Activated CD4-positive, alpha-beta T cell treated with anti-CD3 and anti-CD28 coated beads for 24 hours (primary cell): ENCODE measurements around the gene LRRN4.

Experiments
- DNase-seq, 2 donors: peaks; one replicate each; pipeline ENCODE4 v3.0.0-alpha.2; 2020; ENCODE audit warnings: low read depth in 2 of 2

The LRRN4 gene

DNA sequence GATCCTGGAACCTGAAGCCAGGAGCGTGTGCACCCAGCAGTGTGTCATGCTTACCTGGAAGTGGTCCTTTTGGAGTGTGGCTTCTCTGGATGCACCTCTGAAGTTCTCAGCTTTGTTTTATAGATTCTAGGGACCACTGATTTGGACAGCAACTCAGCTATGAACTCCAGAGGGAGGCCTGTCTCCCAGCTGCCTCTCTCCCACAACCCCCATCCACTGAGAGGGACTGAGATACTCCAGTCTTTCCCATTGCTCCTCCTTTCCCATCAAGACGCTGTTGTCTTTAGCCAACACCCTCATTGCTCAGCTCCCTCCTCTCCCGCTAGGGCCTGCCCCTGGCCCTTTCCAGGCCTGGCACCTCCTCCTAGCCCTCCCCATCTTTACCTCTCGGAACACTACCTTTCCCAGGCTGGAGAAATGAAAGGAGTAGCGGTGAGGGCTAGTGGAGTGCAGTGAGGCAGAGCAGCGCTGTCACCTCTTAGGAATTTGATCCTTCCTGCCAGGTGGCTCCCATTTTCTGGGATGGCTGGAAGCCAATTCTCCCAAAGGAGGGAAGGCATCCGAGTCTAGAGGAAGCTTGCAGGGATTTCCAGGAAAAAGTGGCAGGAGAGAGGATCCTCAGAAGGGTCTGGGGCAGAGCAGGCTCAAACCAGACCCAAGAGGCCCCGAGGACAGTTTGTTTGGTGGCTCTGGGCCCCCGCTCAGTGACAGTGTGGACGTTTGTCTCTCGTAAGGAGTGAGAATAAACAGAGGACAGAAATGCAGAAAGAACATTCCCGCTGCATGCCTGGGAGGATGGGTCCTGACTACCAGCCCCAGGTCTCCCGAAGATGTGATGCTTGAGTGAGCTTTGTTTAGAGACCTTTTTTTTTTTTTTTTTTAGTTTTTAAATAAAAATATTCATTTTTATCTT, at the start of gene LRRN4:
Gene LRRN4, minus strand, starts transcription at position 285 of the 913 bp plus-strand sequence. CDS start 1,261 bp downstream, outside the sequence.
- no peak for DNase-seq

DNA sequence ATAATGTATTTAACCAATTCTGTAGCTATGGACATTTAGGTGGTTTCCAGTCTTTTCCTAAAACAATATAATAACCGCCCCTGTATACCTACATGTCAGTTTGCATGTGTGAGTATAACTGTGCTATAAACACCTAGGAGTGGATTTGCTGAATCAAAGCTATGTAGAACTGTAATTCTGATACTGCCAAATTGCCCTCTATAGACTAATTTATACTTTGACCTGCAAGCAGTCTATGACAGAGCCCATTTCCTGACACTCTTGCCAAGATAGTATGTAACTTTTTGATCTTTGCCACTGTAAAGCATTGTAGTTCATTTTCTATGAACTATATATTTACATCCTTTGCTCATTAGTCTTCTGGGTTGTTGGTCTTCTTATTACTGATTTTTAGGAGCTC, 49.4 kb upstream of the LRRN4 start:
- DNase-seq, result no peak

DNA sequence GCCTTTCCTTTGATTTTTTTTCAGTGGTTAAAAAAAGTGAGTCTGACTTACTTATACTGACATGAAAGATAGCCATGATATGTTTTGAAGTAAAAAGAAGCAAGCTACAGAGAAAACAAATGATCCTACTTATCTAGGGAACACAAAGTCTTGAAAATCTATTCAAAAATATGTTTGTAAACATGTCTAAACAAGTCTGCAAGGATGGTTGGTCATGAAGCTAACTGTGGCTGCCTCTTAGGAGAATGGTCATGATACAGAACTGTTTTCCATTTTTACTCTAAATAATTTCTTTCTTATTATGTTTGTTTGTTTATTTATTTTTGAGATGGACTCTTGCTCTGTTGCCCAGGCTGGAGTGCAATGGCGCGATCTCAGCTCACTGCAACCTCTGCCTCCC, 47.5 kb upstream of the LRRN4 start:
- no peak for DNase-seq

DNA sequence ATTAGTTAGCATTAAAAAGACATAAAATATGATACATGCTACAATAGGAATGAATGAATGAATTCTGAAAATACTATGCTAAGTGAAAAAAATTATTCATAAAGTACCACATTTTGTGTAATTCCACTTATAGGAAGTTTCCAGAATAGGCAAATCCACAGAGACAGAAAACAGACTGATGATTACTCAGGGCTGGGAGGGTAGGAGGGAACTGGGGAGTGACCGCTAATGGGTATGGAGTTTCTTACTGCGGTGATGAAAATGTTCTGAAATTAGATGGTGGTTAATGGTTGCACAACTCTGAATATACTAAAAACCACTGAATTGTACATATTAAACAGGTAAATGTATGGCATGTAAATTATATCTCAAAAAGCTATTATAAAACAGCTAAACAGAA, 46.4 kb upstream of the LRRN4 start:
- no peak for DNase-seq

DNA sequence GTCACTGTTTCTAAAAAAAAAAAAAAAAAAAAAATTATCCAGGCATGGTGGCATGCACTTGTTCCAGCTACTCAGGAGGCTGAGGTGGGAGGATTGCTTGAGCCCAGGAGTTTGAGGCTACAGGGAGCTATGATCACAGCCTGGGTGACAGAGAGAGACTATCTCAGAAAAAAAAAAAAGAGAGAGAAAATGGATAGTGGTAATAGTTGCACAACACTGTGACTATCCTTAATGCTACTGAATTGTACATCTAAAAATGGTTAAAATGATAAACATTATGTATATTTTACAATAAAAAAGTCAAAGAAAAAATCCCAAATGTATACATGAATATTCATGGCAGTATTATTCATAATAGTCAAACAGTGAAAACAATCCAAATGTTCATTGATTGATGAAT, 46.0 kb upstream of the LRRN4 start:
- DNase-seq, result no peak

DNA sequence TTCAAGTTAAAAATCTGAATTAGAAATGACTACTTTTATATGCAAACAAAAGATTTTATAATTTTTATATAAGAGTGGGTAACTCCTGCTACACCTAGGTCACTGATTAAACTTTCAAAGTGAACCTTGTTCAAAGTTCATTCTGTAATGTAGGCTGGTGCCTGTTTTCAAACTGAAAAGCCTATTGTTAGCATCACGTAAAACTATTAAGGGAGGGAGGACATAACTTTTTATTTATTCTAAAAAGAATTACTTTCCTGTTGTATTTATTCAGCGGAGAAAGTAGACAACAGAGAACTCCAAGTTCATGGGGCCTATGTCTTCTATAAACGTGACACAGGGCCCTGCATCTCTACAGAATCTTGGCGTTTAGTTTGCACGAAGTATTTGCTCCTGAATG, 41.5 kb upstream of the LRRN4 start:
- DNase-seq, result no peak

DNA sequence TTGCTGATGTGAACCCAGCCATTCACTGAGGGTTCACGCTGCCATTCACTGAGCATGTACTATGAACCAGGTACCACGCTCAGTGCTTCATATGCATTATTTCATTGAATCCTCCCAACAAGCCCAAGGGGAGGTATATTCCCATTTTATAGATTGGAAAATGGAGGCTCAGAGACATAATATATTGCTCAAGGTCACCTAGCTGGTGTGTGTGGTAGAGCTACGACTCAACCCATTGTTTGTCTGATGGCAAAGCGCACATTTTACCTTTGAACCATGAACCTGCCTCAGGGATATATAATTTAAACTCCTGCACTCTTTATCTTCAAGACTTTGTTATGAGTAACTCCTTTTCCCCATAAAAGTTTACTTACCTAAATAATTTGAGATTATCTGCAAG, 40.7 kb upstream of the LRRN4 start:
- DNase-seq, result no peak

DNA sequence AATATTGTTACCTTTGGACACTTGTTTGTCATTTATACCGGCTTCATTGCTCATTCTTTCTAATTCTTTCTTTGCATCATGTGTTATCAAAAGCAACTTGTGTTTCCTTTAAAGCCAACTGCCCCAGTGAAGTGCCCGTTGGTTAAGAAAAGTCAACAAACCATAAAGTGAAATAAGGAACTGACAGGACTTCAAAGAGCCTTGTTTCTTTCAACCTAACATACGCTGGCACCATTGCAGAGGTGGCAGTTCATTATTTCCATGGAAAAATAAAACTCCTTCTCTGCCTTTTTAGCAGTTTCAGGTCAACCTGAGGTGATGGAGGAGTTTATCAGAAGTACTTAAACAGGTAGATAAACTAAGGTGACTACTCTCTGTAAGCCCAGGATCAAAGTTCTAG, 40.2 kb upstream of the LRRN4 start:
- no peak for DNase-seq

DNA sequence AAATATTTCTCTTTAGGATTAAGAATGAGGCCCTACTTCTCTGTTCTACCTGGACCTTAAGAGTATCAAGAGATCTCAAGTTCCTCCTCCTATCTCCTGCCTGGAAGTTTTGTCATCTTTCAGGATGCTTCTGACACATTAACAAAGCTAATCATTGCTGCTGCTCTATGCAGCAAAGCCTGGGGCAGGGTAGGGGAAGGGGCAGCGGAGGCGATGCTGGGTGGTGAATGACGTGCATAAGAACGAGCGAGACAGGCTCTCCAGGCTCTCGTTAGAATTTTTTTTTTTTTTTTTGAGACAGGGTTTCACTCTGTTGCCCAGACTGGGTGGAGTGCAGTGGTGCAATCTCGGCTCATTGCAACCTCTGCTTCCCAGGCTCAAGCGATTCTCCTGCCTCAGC, 37.8 kb upstream of the LRRN4 start:
- DNase-seq, result no peak

DNA sequence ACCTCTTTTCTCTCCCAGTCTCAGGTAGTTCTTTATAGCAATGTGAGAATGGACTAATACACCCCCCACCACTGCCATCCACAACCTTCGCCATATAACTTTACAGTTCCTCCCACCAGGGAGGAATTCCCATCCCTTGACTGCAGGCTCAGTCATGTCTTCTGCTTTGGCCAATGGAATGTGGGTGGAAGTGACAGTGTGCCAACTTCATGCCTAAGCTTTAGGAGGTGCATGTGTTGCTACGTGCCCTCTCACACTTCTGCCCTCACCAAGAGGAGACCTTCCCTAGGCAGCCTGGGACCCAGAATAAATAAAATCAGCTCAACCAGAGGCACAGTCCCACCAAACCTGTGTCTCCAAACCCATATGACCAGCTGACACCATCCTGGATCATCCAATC, 33.0 kb upstream of the LRRN4 start:
- DNase-seq, result no peak

DNA sequence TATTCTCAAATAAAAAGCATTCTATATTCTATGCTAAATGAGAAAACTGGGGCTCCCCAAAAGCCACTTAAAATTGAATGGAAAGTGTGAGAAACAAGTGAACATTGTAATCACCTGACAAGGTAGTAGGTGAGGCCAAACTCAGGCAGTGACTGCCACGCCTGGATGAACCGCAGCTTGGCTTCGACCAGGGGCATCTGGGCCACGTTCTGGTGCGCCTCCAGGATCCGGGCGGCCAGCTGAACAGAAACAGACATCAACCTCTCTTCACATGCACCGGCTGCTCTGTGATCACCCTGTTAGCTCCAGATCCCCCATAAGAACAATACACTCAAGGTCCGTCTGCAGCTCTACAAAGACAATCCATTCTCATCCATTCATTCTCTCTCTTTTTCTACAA, 30.1 kb upstream of the LRRN4 start:
- DNase-seq, result no peak

DNA sequence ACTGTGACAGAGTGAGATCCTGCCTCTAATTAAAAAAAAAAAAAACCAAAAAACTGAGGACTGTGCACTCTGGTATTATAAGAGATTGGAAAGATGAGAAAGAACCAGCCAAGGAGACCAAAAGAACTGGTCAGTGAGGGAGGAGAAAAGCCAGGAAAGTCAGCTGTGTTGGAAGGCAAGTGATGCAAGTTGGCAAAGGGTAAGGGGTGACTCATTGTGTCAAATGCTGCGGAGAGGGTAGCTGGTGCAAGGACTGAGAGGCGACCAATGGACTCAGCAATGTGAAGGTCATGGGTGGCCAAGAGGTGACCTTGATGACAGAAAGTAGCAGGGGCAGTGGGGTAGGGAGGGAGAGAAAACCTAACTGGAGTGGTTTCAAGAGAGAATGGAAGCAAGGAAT, 27.4 kb upstream of the LRRN4 start:
- DNase-seq, result no peak

DNA sequence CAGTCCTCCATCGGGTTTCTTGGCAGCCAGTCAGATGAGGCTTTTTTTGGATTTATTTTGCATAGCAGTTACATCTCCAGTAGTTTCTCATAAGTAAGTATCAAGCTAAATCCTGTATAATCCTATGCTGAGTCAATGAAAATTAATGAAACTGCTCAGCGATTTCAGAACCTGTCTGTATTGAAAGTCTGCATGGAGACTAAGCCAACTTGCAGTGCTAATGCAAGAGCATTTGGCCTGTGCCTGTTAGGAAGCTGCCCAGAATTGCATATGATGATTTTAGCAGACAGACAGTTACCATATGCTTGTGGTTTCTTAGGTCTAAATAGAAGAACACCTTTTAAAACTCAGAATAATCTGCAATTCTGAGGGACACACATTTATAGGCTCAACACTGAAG, 25.2 kb upstream of the LRRN4 start:
- DNase-seq, result no peak

DNA sequence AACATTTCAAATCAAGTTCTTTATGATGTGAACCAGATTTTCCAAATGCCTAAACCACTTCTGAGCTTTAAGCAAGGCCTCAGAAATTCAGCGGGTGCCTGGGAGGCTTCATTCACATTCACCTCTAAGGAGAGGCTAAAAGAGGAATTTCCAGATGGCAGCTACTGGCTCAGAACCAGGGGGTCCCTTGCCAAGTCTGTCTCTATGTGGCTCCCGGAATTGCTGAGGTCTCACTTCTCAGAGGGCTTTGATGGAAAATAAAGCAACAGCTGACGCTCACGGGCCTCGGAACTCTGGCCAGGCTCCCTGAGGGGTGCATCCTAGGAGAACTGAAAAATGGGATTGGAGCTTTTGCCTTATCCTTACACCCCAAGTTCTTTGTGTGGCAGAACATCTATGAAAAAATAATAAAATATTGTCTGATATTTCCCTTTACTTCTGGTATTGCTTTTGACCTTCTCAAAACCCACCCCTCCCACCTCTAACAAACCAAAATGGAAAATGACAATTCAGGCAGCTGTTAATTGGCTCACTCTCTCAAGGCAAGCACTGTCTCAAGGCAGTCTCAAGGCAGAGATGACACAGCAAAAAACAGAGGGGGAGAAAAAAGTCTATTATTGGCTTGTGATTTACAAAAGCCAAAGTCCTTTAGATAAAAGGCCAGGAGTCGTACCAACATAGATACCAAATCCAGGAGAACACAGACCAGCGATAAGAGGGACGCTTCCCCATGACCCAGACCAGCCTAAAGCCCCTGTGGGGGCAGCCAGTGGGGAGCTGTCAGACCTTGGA, 21.8 kb upstream of the LRRN4 start:
- no peak for DNase-seq

DNA sequence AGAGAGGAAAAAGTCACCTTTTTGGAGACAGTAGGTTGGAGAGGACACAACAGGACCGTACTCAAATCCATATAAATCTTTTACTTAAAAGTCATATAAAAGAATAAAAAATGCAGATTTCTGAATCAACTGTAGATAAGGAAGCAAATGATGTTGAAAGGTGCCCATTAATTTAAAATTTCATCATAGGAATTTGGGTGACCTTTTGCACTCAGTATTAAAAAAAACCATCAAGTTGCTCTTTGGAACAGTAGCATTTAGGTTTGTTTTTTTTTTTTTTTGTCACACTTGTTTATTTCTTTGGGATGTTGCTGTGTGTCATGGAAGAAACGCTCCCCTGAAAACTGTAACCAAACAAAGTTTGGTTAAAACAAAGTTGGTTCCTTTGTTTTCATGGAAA, 20.9 kb upstream of the LRRN4 start:
- DNase-seq, result no peak

DNA sequence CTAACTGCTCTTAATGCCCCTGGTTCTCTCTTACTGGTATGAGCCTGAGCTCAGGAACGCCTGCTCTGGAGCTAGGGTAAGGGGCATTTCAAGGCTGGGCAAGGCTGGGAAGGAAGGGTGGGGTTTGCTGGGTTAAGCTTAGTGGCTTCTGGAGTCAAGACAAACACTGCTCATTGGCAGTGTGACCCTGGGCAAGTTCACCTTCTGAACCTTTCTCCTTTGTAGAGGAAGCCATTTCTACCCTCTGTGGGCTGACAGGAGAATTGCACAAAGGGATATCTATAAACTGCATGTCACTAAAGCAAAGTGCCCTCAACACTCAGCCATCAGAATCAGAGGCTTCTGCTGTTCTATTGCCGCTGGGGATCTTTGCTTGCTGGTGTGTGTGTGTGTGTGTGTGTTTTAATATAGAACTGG, 20.3 kb upstream of the LRRN4 start:
- no peak for DNase-seq

DNA sequence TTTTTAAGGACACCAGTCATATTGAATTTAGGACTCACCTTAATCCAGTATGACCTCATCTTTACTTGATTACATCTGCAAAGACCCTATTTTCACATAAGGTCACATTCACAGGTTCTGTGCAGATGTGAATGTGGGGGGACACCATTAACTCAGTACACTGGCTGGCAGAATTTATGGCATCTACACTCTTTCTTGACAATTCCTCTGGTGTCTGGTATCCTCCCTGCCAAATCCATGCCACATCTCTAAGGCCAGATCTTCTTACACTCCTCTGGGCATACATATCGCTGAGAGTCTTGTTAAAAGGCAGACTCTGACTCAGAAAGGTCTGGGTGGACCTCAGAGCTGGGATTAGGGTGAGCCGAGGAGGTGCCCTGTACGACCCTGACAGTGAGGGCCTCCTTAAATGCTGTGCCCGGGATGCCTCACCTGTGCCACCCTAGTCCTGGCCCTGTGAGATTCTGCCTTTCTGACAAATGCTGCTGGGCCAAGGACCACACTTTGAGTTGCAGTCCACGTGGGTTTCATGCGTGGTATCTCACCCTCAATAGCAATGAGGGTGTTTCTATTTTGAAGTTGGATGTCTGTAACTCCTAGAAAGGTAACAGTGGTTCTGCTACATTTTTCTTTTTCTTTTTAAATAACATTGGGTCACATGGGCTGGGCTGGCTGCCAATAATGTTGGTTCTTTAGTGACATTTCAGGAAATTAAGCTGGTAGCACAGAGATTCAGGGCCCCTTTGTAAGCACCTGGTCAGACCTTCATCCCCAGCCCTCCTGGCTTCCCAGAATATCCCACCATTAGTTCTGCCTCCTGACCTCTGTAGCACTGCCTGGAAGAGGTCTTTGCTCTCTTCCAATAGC, 17.2 kb upstream of the LRRN4 start:
- DNase-seq, result no peak

DNA sequence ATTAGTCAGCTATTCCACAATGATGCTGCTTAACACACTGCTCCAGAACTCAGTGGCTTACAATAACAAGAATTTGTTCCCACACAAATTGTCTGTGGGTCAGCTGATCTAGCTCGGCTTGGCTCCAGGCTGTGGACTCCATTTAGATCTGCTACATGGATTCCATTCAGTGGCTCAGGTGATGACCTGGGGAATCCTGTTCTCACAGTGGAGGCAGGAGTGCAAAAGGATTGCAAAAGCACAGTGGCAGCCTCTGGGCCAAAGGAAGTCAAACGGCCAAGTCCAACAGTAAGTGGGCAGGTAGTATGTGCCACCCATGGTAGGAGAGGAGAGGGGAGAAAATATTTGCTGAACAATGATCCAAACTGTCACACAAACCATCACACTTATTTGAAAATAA, 15.8 kb upstream of the LRRN4 start:
- DNase-seq, result no peak

DNA sequence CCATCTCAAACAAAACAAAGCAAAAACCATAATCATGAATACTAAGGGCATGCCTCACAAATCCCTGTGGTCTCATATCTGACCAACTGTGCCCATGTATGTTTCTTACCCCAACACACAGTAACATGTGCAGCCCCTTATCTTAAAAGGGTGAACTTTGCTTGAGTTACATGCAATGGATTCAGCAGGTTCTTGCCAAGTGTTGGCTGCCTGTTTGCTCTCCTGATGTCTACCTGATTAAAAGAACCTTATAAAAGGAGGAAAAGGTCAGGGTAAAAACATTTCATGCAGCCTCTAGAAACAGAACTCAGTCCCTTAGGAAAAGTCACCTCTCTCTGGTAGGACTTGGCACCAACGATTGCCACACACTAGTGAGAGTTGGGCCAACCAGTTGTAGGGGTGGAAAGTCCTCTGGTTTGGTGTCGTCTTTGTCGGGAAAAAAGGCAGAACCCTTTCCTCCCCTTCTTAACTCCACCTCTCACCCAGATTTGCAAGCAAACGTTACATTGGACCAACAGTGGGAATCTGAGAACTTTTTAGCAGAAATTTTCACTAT, 14.0 kb upstream of the LRRN4 start:
- DNase-seq, result no peak

DNA sequence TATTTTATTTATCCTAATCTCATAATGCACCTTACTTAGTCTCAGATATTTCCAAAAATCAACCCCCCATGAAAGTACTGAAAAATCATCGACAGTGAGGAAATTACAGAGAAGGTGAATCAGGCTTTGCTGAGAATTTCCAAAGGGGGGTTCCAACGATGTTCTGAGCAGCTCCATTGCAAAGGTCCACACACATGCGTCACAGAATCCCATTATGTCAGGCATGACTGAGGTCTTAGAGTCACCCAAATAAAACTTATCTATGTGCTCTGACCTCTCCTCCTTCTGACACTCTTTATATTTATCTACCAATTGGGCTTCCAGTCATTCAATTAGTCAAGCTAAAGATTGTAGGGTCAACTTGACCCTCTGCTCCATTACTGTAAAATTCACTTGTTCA, 12.7 kb upstream of the LRRN4 start:
- DNase-seq, result no peak

DNA sequence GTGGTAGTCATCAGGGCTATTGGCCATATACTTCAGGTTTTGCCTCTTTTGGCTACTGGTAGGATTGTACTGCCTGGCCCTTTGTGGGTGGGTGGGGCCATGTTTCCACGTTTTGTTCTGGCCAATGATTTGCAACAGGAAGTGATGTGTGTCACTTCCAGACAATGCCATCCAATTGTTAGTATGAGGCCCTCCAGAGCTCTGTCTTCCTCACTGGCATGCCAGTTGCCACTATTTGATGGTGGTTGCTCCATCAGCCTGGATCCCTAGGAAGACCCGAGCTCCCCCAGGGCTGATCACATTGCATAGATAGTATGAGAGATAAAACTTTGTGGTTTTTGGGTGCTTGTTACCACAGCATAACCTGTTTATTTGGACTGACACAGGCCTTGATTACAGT, 7.7 kb upstream of the LRRN4 start:
- DNase-seq, result no peak

DNA sequence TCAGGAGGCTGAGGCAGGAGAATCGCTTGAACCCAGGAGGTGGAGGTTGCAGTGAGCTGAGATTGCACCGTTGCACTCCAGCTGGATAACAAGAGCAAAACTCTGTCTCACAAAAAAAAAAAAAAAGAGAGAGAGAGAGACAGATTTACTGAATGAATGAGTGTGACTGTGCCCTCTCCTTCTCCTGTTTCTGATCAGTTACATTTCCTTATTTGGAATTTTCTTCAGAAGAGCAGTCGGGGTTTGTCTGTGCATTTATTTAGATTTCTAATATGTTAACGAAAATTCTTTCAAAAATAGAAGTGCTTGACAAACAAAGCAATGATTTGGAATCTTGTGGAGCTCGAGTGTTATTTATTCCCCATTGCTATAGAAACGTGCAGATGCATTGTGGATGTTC, 6.4 kb upstream of the LRRN4 start:
- DNase-seq, result no peak
